Stimulated activated naive CD4-positive, alpha-beta T cell (primary cell): ENCODE measurements around the gene FADS1.
A peak's percentile ranks its signal among the peaks of the same experiment; 100 is the strongest.

ENCODE experiments used
- DNase-seq, 6 experiments: peaks; one replicate each; lab custom pipeline; 2025; lab: John Stamatoyannopoulos, UW

Gene FADS1

GRCh38 chr11:61816736-61817455 lies at the start of gene FADS1:
FADS1 (minus strand) TSS chr11:61817003; CDS start chr11:61816929, 74 bp downstream.
- peak; percentile 37 to 76 (median 48) for DNase-seq

GRCh38 chr11:61866231-61866957 lies 49.6 kb upstream of the FADS1 start:
- no peak for DNase-seq

GRCh38 chr11:61864814-61865775 lies 48.3 kb upstream of the FADS1 start:
- no peak for DNase-seq

GRCh38 chr11:61863548-61864081 lies 46.8 kb upstream of the FADS1 start:
- DNase-seq = no peak

- no peak for DNase-seq
Measured at GRCh38 chr11:61862714-61863547, 46.1 kb upstream of the FADS1 start.

GRCh38 chr11:61861634-61862033 lies 44.8 kb upstream of the FADS1 start:
- no peak for DNase-seq

GRCh38 chr11:61860054-61860903 lies 43.5 kb upstream of the FADS1 start:
- no peak for DNase-seq

- DNase-seq = no peak
Measured at GRCh38 chr11:61855939-61856680, 39.3 kb upstream of the FADS1 start.

- no peak for DNase-seq
Measured at GRCh38 chr11:61854966-61855714, 38.3 kb upstream of the FADS1 start.

- DNase-seq = no peak
Measured at GRCh38 chr11:61854206-61854895, 37.5 kb upstream of the FADS1 start.

- DNase-seq = no peak
Measured at GRCh38 chr11:61853698-61854169, 36.9 kb upstream of the FADS1 start.

GRCh38 chr11:61851900-61852295 lies 35.1 kb upstream of the FADS1 start:
- DNase-seq = no peak

- no peak for DNase-seq
Measured at GRCh38 chr11:61851113-61851899, 34.5 kb upstream of the FADS1 start.

- no peak for DNase-seq
Measured at GRCh38 chr11:61850687-61851086, 33.9 kb upstream of the FADS1 start.

- DNase-seq = no peak
Measured at GRCh38 chr11:61848631-61849030, 31.8 kb upstream of the FADS1 start.

GRCh38 chr11:61847914-61848581 lies 31.2 kb upstream of the FADS1 start:
- DNase-seq = no peak
